Right atrium auricular region (tissue), 2 donors: Measurements from ENCODE around the gene EFCAB11. TPM values are rescaled to one million over a fixed set of nuclear protein-coding genes. Genes with fewer than 3 reads are reported as not detected.

Source experiments
- DNase-seq: peaks from one replicate; pipeline ENCODE4 v3.0.0-alpha.2; 2019; ENCODE audit warnings: low spot score
- H3K27ac ChIP-seq, 2 donors: fragments of 200-600 bp; sonication (generic); 1 replicate in 1 of 2; 2 replicates in 1 of 2; pipeline ENCODE4 v1.5.1; 2016 to 2019
- H3K27me3 ChIP-seq, 2 donors: fragments of 200-600 bp; sonication (generic); one replicate each; pipeline versions ENCODE4 v1.5.1 to v1.6.0; 2017 to 2019
- H3K36me3 ChIP-seq: fragments of 200-600 bp; sonication (generic); one replicate; pipeline ENCODE4 v1.5.1; 2016
- H3K4me1 ChIP-seq, 2 donors: fragments of 200-600 bp; sonication (generic); one replicate each; pipeline versions ENCODE4 v1.5.1 to v1.6.0; 2017 to 2019
- H3K4me3 ChIP-seq, 2 donors: fragments of 200-600 bp; sonication (generic); 1 replicate in 1 of 2; 2 replicates in 1 of 2; pipeline ENCODE4 v1.5.1; 2017 to 2019; ENCODE audit warnings: mild to moderate bottlenecking in 1 of 2, moderate library complexity in 1 of 2
- H3K9me3 ChIP-seq, 2 donors: fragments of 200-600 bp; sonication (generic); one replicate each; pipeline ENCODE4 v1.5.1; 2019
- total RNA-seq, 2 donors: library from RNA; depleted of rRNA; stranded (reverse); fragments of >200 nt; gene quantifications; one replicate each; pipeline ENCODE4 v1.1.0, GENCODE V29; 2016
- TF ChIP-seq, protein P1 (sequence below), 2 donors: fragments of 200-600 bp; sonication (generic); IDR thresholded peaks; one replicate each; pipeline ENCODE4 v1.5.1; 2019; ENCODE audit warnings: antibody characterized with exemption in 2 of 2

Gene EFCAB11
- total RNA-seq, 2 donors from 2014 or later = 2.0 to 2.2 TPM

DNA sequence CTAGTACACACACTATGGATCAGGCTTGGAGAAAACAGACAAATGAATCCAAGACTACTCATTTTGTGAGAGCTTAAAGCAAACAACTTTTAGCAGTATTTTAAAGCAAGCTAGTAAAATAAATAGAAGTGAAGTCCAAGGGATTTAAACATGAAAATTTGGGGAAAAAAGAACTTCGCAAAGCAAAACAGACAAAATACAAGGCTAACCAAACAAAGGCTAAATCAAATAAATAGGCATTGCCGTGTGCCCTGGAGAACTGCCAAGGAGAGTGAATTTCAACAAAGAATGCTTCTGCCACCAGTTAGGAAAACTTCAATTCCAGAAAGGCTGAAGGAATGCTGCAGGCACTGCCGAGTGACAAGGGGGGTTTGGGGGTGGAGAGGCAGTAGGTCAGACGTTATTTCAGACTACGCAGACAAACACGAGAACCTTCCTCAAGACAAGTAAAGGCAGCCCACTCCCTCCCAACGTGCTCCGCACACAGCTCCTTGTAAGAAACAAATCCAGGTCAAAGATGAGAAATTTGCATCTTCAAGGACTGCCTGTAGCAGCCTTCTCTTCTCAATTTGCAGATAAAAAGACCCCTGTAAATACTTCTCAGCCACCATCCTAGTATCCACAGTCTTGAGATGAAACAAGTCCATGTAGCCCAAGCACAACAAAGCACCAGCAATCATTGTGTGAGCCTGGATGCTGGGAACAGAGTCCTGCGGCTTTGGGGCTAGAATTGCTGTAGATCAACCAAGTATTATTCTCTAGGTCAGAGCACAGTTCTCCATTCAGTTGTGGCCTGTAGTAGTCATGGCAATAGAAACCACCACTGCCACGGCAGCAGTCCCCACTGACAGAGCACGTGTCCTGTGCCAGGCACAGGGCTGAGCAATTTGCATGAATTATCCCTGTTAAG is 43.3 kb downstream of the EFCAB11 start:
- Histone ChIP-seq H3K9me3 (no peaks in the 10 kb centered on the region), H3K4me3 (no peak overlapping the region), H3K36me3 (no peaks in the 10 kb centered on the region), H3K27ac (no peak overlapping the region), H3K4me1 (peaks cover 0 to 16% of the 10 kb centered on the region in 2 donors), H3K27me3 (no peaks in the 10 kb centered on the region)
- TF ChIP-seq, protein P1, sequence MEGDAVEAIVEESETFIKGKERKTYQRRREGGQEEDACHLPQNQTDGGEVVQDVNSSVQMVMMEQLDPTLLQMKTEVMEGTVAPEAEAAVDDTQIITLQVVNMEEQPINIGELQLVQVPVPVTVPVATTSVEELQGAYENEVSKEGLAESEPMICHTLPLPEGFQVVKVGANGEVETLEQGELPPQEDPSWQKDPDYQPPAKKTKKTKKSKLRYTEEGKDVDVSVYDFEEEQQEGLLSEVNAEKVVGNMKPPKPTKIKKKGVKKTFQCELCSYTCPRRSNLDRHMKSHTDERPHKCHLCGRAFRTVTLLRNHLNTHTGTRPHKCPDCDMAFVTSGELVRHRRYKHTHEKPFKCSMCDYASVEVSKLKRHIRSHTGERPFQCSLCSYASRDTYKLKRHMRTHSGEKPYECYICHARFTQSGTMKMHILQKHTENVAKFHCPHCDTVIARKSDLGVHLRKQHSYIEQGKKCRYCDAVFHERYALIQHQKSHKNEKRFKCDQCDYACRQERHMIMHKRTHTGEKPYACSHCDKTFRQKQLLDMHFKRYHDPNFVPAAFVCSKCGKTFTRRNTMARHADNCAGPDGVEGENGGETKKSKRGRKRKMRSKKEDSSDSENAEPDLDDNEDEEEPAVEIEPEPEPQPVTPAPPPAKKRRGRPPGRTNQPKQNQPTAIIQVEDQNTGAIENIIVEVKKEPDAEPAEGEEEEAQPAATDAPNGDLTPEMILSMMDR (IDR thresholded peaks at IDR 0.05) = no peak
- DNase-seq = no peak

DNA sequence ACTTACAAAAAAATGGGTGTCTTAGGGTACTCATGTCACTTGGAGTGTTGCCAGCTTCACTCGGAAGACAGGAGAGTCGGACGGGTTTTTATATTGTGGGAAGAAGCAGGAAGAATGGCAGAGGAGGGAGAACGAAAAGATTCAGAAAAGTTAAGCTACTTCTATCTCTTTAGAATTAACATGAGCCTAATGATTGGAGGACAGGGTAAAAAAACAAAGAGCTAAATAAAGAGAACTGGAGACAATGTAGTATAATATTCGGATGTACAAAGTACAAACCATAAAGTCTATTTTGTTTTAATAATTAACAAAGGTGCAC is 43.9 kb downstream of the EFCAB11 start:
- Histone ChIP-seq H3K27ac (no peak overlapping the region), H3K4me1 (peaks cover 0 to 16% of the 10 kb centered on the region in 2 donors), H3K27me3 (no peaks in the 10 kb centered on the region), H3K9me3 (no peaks in the 10 kb centered on the region), H3K36me3 (no peaks in the 10 kb centered on the region), H3K4me3 (no peak overlapping the region)
- TF ChIP-seq, protein P1 (IDR thresholded peaks at IDR 0.05) = no peak
- no peak for DNase-seq

DNA sequence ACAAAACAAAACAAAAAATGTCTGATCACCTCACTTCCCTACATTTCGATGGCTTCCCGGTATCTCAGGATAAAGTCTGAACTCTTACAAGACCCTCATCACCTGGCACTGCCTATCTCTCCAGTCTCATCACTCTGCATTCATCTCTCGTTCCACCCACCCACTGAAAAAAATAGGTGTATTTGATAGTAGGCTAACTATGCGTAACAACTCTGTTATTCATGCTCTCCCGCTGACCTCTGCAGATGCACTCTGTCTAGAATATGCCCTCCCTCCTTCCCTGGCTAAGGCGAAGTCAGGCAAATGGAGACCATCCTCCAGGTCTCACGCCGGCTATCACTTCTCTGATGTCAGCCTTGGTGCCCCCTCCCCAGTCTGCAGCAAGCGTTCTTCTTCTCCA is 44.9 kb downstream of the EFCAB11 start:
- peaks cover 0 to 11% of the 10 kb centered on the region in 2 donors for H3K4me1 ChIP-seq
- H3K27ac ChIP-seq = no peak overlapping the region
- no peak overlapping the region for H3K4me3 ChIP-seq
- H3K36me3 ChIP-seq = no peaks in the 10 kb centered on the region
- no peaks in the 10 kb centered on the region for H3K9me3 ChIP-seq
- TF ChIP-seq, protein P1 (IDR thresholded peaks at IDR 0.05) = no peak
- H3K27me3 ChIP-seq = no peaks in the 10 kb centered on the region
- DNase-seq = no peak

DNA sequence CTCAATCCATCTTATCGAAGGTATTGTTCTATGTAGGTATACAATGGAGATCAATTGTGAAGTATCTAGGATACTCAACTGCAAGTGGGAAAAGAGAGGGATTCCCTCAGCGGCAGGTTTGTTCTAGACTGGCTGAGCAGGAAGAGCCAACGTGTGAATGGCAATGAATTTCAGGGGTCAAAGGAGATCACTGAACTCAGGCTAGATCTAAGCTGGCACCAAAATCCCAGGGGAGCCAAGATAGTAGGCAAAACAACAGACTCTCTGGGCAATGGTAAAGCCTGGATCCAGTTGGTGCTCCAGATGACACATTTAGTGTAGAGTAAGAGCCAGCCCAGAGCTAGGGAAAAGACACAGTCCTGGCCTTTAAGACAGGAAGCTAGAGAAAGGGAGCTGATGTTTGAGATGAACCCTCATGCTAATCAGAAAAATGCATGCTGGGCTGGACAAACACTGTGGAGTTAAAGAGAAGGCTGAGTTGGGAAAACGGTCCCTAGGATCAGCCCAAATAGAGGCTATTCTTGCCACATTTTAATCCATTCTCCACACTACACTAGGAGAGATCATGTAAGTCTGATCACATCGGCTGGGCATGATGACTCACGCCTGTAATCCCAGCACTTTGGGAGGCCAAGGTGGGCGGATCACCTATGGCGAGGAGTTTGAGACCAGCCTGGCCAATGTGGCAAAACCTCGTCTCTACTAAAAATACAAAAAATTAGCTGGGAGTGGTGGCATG is 45.6 kb downstream of the EFCAB11 start:
- no peak for DNase-seq
- Histone ChIP-seq H3K27me3 (no peaks in the 10 kb centered on the region), H3K27ac (no peak overlapping the region), H3K4me3 (no peak overlapping the region), H3K36me3 (no peaks in the 10 kb centered on the region), H3K4me1 (peaks cover 0 to 11% of the 10 kb centered on the region in 2 donors), H3K9me3 (no peaks in the 10 kb centered on the region)
- TF ChIP-seq, protein P1 (IDR thresholded peaks at IDR 0.05) = no peak

DNA sequence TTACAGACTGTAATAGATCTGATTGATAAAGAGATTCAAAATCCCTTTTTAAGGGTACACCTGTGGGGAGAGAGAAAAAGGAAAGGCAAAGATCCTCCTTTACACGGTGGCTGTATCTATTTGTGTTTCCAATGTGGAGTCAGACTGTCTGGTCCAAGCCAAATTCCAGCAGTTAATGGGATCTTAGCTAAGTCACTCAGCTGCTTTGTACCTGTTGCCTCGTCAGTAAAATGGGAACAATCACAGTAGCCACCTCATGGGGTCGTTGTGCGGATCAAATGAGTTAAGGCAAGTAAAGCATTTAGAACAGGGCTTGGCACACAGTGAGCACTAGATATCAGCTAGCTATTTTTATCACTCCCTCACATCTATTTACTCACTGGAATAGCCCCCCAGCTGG is 46.9 kb downstream of the EFCAB11 start:
- Histone ChIP-seq H3K9me3 (no peaks in the 10 kb centered on the region), H3K27me3 (no peaks in the 10 kb centered on the region), H3K4me1 (peaks cover 0 to 11% of the 10 kb centered on the region in 2 donors), H3K27ac (no peak overlapping the region), H3K4me3 (no peak overlapping the region), H3K36me3 (no peaks in the 10 kb centered on the region)
- TF ChIP-seq, protein P1 (IDR thresholded peaks at IDR 0.05) = no peak
- DNase-seq = no peak
